ENCODE results near the gene STK24. TPM values are rescaled to one million over a fixed set of nuclear protein-coding genes. Genes with fewer than 3 reads are reported as not detected.

STK24 gene
- total RNA-seq, 1 donor from 2014 or later: 168 TPM

- H3K4me3 ChIP-seq (ENCODE audit: low read depth, low read length): no peak overlapping the region
- FAIRE-seq (no peak), DNase-seq (ENCODE audit: low read depth) (no peak)
- H3K27me3 ChIP-seq (ENCODE audit: control insufficient read depth, insufficient read depth, low read length): no peaks in the 10 kb centered on the region
- TF ChIP-seq, protein P1, sequence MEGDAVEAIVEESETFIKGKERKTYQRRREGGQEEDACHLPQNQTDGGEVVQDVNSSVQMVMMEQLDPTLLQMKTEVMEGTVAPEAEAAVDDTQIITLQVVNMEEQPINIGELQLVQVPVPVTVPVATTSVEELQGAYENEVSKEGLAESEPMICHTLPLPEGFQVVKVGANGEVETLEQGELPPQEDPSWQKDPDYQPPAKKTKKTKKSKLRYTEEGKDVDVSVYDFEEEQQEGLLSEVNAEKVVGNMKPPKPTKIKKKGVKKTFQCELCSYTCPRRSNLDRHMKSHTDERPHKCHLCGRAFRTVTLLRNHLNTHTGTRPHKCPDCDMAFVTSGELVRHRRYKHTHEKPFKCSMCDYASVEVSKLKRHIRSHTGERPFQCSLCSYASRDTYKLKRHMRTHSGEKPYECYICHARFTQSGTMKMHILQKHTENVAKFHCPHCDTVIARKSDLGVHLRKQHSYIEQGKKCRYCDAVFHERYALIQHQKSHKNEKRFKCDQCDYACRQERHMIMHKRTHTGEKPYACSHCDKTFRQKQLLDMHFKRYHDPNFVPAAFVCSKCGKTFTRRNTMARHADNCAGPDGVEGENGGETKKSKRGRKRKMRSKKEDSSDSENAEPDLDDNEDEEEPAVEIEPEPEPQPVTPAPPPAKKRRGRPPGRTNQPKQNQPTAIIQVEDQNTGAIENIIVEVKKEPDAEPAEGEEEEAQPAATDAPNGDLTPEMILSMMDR (IDR thresholded peaks at IDR 0.05; ENCODE audit: insufficient read depth, low read length, severe bottlenecking): peak; percentile 29
- H3K36me3 ChIP-seq (ENCODE audit: control insufficient read depth, insufficient read depth, low read length): peaks cover 7% of the 10 kb centered on the region
These were observed 19.8 kb downstream of the STK24 start for GRCh38 chr13:98556968-98557631.

DNA sequence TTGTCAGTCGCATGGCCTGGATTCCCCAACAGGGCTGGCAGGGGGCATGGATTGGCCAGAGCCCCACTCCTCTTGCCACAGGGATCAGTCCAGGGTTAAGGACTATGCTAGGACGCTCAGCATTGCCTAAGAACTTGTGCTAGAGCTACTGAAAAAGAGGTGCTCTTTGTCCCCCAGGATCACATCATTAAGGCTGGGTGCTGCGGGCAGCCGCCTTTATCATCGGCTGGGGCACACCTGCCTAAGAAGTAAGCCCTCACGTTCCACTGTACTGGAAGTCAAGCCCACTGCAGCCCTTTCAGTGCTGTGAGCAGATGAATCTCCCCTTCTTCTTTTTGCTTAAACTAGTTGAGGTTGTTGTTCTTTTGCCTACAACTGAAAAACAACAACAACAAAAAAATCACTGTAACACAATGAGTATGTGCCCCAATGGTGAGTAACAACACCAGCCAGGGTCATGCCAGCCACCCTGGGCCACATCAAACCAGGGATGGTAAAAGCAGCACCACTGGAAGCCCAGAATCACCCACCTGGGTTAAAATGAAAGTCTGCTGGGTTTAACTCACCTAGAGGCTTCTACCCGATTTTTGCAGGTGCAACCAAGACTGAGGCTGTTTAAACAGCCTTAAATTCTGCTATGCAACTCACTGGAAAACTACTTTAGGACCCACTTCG, 20.6 kb downstream of the STK24 start:
- no peak overlapping the region for H3K4me3 ChIP-seq (ENCODE audit: low read depth, low read length)
- FAIRE-seq (no peak), DNase-seq (ENCODE audit: low read depth) (no peak)
- TF ChIP-seq, protein P1 (IDR thresholded peaks at IDR 0.05; ENCODE audit: insufficient read depth, low read length, severe bottlenecking): no peak
- H3K27me3 ChIP-seq (ENCODE audit: control insufficient read depth, insufficient read depth, low read length): no peaks in the 10 kb centered on the region
- H3K36me3 ChIP-seq (ENCODE audit: control insufficient read depth, insufficient read depth, low read length): peaks cover 8% of the 10 kb centered on the region

GRCh38 chr13:98549728-98550317, 27.1 kb downstream of the STK24 start:
- FAIRE-seq: no peak
- peak; percentile 48 for DNase-seq (ENCODE audit: low read depth)

GRCh38 chr13:98549006-98549727, 27.7 kb downstream of the STK24 start:
- peak; percentile 80 for DNase-seq (ENCODE audit: low read depth)
- Histone ChIP-seq H3K27me3 (ENCODE audit: control insufficient read depth, insufficient read depth, low read length) (no peaks in the 10 kb centered on the region), H3K36me3 (ENCODE audit: control insufficient read depth, insufficient read depth, low read length) (peaks cover 21% of the 10 kb centered on the region), H3K4me3 (ENCODE audit: low read depth, low read length) (no peak overlapping the region)
- FAIRE-seq: no peak
- TF ChIP-seq, protein P1 (IDR thresholded peaks at IDR 0.05; ENCODE audit: insufficient read depth, low read length, severe bottlenecking): no peak

More at GRCh38 chr13:98549728-98550317, 27.1 kb downstream of the STK24 start:
- no peak overlapping the region for H3K4me3 ChIP-seq (ENCODE audit: low read depth, low read length)
- H3K36me3 ChIP-seq (ENCODE audit: control insufficient read depth, insufficient read depth, low read length): peaks cover 20% of the 10 kb centered on the region
- TF ChIP-seq, protein P1 (IDR thresholded peaks at IDR 0.05; ENCODE audit: insufficient read depth, low read length, severe bottlenecking): no peak
- no peaks in the 10 kb centered on the region for H3K27me3 ChIP-seq (ENCODE audit: control insufficient read depth, insufficient read depth, low read length)

- TF ChIP-seq, protein P1 (IDR thresholded peaks at IDR 0.05; ENCODE audit: insufficient read depth, low read length, severe bottlenecking): no peak
- H3K4me3 ChIP-seq (ENCODE audit: low read depth, low read length): no peak overlapping the region
- H3K27me3 ChIP-seq (ENCODE audit: control insufficient read depth, insufficient read depth, low read length): no peaks in the 10 kb centered on the region
- peaks cover 21% of the 10 kb centered on the region for H3K36me3 ChIP-seq (ENCODE audit: control insufficient read depth, insufficient read depth, low read length)
- FAIRE-seq (no peak), DNase-seq (ENCODE audit: low read depth) (no peak)
These were observed 28.7 kb downstream of the STK24 start for GRCh38 chr13:98548230-98548629.
